Hematopoietic multipotent progenitor cell treated with erythropoietin and hydrocortisone succinate and interleukin-3 and kit ligand, for 15 days (in vitro differentiated cells): ENCODE data around the gene NQO1.
A peak's percentile ranks its signal among the peaks of the same experiment; 100 is the strongest.
"Not testable (repeated sequence)": the region's sequence is repeated elsewhere in the genome, so short reads cannot be mapped to it uniquely, and the experiment has no call there.

Experiments
- DNase-seq: peaks from one replicate; pipeline ENCODE4 v3.0.0-alpha.2; 2015; ENCODE audit warnings: low spot score

NQO1 gene

GRCh38 chr16:69741951-69742904 lies 15.9 kb upstream of the NQO1 start:
- DNase-seq: no peak

DNA sequence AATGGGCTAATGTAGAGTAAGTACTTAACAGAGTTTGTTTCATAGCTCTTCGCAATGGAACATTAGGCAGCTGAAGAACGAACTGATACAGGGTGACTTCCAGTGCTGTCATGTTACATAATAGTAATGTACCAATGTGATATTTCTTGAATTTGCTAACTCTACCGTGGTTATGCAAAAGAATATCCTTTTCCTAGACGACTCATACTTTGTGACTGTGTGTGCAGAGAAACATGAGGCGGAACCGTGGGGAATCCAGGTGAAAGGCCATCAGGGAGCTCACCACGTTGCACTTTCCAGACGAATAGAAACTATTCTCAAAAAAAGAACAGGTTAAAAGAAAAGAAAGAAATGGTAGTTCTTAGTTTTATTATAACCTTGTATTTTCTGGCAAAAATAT lies 15.2 kb upstream of the NQO1 start:
- no peak for DNase-seq

DNA sequence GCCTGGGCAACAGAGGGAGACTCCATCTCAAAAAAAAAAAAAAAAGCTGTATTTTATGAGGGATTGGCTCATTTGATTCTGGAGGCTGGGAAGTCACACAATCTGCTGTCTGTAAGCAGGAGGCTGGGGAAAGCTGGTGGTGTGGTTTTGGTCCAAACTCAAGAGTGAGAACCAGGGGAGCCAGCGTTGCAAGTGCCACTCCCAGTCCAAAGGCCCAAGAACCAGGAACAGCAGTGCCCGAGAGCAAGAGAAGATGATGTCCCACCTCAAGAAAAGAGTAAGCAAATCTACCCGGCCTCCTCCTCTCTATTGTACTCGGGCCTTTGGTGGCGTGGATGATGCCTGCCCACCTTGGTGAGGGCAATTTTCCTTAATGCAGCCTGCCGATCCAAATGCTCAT lies 5.7 kb upstream of the NQO1 start:
- DNase-seq: no peak

DNA sequence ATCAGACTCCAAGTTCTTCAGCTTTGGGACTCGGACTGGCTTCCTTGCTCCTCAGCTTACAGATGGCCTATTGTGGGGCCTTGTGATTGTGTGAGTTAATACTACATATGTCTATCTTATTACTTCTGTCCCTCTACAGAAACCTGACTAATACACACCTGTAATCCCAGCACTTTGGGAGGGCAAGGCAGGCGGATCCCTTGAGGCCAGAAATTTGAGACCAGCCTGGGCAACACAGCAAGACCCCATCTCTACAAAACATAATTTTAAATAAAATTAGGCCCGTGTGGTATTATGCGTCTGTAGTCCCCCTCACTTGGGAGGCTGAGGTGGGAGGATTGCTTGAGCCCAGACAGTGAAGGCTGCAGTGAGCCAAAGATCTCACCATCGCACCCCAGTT lies 4.9 kb upstream of the NQO1 start:
- not testable (repeated sequence) for DNase-seq

DNA sequence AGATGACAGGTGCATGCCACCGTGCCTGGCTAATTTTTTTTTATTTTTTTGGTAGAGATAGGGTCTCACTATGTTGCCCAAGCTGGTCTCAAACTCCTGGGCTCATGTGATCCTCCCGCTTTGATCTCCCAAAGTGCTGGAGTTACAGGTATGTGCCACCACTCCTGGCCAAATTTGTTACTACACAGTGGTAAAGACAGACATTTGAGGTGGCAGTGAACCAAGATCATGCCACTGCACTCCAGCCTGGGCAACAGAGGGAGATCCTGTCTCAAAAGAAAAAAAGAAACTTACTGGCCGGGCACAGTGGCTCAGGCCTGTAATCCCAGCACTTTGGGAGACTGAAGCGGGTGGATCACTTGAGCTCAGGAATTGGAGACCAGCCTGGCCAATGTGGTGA lies 2.7 kb upstream of the NQO1 start:
- not testable (repeated sequence) for DNase-seq

DNA sequence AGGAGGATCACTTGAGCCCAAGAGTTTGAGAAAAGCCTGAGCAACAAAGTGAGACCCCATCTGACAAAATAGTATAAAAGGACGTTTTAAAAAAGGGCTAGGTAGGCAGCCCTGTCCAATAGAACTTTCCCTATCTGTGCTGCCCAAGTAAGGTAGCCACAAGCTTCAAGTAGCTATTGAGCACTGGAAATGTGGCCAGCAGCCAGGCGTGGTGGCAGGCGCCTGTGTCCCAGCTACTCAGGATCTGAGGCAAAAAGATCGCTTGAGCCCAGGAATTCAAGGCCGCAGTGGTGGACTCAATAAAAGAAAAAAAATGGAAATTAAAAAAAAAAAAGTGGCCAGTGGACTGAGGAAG lies 1.5 kb upstream of the NQO1 start:
- no peak for DNase-seq

DNA sequence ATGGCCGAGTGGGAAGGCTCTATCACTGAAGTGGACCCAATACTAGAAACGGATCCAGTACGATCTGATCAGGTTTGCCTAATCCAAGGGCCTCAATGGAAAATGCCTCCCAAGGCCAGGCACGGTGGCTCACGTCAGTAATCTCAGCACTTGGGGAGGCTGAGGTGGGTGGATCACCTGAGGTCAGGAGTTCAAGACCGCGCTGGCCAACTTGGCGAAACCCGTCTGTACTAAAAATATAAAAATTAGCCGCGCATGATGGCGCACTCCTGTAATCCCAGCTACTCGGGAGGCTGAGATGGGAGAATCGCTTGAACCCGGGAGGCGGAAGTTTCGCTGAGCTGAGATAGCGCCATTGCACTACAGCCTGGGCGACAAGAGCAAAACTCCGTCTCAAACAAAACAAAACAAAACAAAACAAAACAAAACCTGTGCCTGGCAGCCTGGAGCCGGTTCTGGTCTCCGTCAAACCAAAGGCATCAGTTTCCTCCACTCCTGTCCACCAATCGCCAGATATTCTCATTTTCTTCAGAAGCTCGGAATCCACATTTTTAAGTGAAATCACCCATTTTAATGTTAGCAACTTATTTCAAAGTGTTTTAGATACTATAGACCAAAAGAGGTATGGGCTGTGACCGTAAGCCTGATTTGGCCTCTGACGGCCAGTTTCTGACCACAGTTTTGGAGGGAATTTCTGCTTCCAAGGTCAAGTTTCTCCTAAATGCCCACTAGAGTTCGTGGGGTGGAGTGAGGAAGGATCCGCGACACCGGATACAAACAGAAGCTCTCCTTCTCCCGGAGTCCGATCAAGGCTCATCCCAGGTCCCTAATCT lies 664 bp downstream of the NQO1 start:
- DNase-seq: no peak

DNA sequence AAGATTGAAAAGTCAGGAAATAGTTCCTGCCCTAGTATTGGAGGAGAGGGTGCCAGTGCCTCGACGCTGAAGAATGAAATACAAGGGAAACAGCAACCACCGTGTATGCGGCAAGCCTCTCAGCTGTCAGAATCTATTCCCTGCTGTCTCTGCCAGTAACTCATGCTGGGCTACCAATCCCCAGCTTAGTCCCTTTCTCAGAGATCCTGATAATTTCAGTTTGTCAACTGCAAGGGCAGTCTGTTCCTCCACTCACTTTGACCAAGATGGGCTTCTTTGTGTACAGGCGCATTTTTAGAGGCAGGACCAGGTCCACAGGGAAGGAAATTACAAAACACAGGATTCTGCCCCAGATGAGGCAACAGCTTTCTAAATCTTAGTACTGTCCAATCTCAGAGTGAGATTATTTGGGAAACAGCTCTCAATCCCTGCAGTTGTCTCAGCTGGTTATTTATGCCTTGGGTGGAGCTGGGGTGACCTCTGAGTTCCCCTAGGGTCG lies 1.3 kb downstream of the NQO1 start:
- no peak for DNase-seq

DNA sequence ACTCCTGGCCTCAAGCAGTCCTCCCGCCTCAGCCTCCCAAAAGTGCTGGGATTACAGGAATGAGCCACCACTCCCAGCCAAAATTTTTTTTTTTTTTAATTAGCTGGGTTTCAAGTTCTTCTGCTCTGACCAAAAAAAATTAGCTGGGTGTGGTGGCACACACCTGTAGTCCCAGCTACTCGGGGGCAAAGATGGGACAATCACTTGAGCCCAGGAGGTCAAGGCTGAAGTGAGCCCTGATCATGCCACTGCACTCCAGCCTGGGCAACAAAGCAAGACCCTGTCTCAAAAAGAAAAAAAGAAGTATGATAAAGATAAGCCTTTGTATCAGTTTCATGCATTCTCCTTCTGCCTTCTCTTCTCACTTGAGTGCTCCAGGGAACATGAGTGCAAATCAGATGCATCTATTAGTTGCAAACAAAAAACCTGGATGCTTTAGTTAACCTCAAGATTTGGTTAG lies 1.9 kb downstream of the NQO1 start:
- no peak for DNase-seq

DNA sequence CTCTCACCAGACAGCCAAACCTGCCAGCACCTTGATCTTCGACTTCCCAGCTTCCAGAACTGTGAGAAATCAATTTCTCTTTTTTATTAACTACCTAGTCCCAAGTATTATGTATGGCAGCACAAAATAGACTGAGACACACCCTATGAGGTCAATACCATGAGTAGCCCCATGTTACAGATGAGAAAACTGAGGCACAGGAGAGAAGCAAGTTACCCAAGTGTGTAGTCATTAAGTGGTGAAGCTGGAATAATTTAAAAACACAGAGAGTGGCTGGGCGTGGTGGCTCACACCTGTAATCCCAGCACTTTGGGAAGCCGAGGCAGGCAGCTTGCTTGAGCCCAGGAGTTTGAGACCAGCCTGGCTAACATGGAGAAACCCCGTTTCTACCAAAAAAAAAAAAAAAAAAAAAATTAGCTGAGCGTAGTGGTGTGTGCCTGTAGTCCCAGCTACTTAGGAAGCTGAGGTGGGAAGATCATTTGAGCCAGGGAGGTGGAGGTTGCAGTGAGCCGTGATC lies 4.9 kb downstream of the NQO1 start:
- no peak for DNase-seq

DNA sequence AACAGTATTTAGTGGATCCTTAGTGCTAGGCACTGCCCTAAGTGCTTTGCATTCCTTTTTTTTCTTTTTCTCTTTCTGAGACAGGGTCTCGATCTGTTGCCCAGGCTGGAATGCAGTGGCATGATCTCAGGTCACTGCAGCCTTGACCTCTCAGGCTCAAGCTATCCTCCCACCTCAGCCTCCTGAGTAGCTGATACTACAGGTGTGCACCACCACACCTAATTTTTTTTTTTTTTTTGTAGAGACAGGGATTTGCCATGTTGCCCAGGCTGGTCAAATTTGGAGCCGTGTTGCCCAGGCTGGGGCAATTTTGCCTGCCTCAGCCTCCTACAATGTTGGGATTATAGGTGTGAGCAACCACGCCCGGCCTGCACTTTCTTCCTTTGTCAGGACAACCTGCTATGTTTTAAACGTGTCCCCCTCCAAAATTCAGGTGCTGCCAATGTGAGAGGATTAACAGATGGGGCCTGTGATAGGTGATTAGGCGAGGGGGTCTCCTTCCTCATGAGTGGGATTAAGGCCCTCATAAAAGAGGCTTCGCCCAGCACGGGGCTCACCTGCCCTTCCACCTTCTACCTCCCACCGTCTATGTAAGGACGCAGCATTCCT lies 5.4 kb downstream of the NQO1 start:
- DNase-seq: no peak

DNA sequence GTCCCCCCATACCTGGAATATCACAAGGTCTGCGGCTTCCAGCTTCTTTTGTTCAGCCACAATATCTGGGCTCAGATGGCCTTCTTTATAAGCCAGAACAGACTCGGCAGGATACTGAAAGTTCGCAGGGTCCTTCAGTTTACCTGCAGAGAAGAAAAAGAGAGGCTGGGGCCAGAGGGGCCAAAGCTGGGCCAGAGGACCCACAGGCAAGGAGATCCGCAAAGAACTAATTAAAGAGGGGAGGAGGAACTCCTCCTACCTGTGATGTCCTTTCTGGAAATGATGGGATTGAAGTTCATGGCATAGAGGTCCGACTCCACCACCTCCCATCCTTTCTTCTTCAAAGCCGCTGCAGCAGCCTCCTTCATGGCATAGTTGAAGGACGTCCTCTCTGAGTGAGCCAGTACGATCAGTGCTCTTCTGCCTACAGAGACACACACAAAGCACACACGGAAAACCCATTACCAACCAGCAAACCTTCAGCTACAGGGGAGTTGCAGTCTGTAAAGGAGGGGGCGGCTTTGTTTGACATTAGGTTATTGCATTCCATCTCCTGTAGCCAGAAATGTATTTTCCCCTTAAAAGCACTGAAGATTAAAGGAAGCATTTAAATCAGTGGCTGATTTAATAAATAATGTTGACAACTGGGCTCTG lies 8.1 kb downstream of the NQO1 start:
- no peak for DNase-seq

DNA sequence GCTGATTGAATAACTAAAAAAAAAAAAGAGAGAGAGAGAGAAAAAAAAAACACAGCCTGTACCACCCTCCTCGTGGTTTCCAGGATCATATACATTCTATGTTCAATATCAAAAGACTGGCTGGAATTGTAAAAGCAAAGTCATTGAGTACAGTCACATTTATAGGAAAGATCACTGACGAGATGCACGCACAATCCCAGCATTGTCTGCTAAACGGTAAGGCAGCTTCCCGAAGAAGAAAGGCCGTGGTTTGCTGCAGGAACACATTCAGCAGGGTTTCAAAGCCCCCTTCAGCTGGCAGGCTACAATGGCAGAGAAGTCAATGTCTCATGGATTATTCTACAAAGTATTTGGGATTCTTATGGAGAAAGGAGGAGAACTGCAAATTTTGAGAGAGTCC lies 9.3 kb downstream of the NQO1 start:
- no peak for DNase-seq

- no peak for DNase-seq
Measured at GRCh38 chr16:69712914-69713581, 13.3 kb downstream of the NQO1 start.

- no peak for DNase-seq
Measured at GRCh38 chr16:69712277-69712676, 14.1 kb downstream of the NQO1 start.

GRCh38 chr16:69711115-69711740 lies 15.1 kb downstream of the NQO1 start:
- DNase-seq: no peak

- DNase-seq: peak; percentile 78
Measured at GRCh38 chr16:69709456-69710084, 16.8 kb downstream of the NQO1 start.

GRCh38 chr16:69707920-69708683 lies 18.3 kb downstream of the NQO1 start:
- DNase-seq: no peak

GRCh38 chr16:69706975-69707340 lies 19.4 kb downstream of the NQO1 start:
- DNase-seq: no peak
